Colonic mucosa (tissue), 4 donors: ENCODE data around the gene MYO3A. TPM values are rescaled to one million over a fixed set of nuclear protein-coding genes. Genes with fewer than 3 reads are reported as not detected.
"Not testable (repeated sequence)": the region's sequence is repeated elsewhere in the genome, so short reads cannot be mapped to it uniquely, and the experiment has no call there.

Experiments
- DNase-seq: peaks from one replicate; pipeline ENCODE4 v3.0.0-alpha.2; 2020
- H3K27ac ChIP-seq: fragments of 200-600 bp; one replicate; pipeline ENCODE4 v1.8.0; 2021
- H3K27me3 ChIP-seq: fragments of 200-600 bp; one replicate; pipeline ENCODE4 v1.8.0; 2021
- H3K36me3 ChIP-seq: fragments of 200-600 bp; one replicate; pipeline ENCODE4 v1.8.0; 2021
- H3K4me1 ChIP-seq: fragments of 200-600 bp; one replicate; pipeline ENCODE4 v1.8.0; 2021; ENCODE audit warnings: mild to moderate bottlenecking
- H3K4me3 ChIP-seq: fragments of 200-600 bp; one replicate; pipeline ENCODE4 v1.8.0; 2021
- H3K9ac ChIP-seq, 2 donors: one replicate each; pipeline ENCODE4 v1.7.0; 2013; ENCODE audit warnings: control low read depth in 2 of 2, low read depth in 2 of 2, low read length in 2 of 2
- H3K9me3 ChIP-seq: fragments of 200-600 bp; one replicate; pipeline ENCODE4 v1.8.0; 2021
- intact Hi-C: fragments of 100-400 bp; cut with DNase I; formaldehyde crosslinking; loops from one replicate; pipeline ENCODE4 v1.14.1; 2022
- total RNA-seq, 2 donors: library from RNA; stranded (reverse); fragmentation: NEBNext Ultra II Directional in 1 of 2; extraction: Animal tissue kit (Norgen Biotek cat#: 25700) in 1 of 2; gene quantifications; one replicate each; pipeline ENCODE4 v1.2.1, GENCODE V29; 2021
- TF ChIP-seq, protein P1 (sequence below): fragments of 200-600 bp; IDR thresholded peaks from one replicate; pipeline ENCODE4 v1.8.0; 2022; ENCODE audit warnings: antibody characterized with exemption, mild to moderate bottlenecking
- donor health status: healthy.
- donor health status: DM: no; HTN: no; CAD: no.
- donor health status: DM: no; HTN: no; CAD: no.

The MYO3A gene
- total RNA-seq, 2 donors from 2014 or later: 0.37 to 1.4 TPM

DNA sequence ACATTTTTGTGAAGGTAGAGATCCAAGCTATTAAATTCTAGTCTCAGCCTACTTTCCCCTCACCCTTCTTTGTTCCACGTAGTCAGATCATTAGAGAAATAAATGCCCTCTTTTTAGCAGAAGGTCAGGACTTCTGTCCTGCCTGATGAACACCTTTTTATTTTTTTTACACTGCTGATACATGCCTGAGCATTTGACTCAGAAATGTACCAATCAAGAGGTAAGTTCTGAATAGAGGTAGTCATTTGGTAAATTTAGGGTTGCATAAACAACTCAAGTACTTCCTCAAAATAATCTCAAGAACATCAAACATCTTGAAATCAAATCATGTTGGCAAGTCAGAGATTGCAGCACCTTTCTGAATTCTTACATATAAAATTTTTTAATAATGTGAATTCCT, 133.7 kb downstream of the MYO3A start:
- H3K36me3 ChIP-seq: no peaks in the 10 kb centered on the region
- no peak overlapping the region for H3K9ac ChIP-seq
- DNase-seq: no peak
- no peaks in the 10 kb centered on the region for H3K4me1 ChIP-seq
- TF ChIP-seq, protein P1, sequence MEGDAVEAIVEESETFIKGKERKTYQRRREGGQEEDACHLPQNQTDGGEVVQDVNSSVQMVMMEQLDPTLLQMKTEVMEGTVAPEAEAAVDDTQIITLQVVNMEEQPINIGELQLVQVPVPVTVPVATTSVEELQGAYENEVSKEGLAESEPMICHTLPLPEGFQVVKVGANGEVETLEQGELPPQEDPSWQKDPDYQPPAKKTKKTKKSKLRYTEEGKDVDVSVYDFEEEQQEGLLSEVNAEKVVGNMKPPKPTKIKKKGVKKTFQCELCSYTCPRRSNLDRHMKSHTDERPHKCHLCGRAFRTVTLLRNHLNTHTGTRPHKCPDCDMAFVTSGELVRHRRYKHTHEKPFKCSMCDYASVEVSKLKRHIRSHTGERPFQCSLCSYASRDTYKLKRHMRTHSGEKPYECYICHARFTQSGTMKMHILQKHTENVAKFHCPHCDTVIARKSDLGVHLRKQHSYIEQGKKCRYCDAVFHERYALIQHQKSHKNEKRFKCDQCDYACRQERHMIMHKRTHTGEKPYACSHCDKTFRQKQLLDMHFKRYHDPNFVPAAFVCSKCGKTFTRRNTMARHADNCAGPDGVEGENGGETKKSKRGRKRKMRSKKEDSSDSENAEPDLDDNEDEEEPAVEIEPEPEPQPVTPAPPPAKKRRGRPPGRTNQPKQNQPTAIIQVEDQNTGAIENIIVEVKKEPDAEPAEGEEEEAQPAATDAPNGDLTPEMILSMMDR: no peak
- no peaks in the 10 kb centered on the region for H3K27me3 ChIP-seq
- H3K27ac ChIP-seq: no peak overlapping the region
- no peaks in the 10 kb centered on the region for H3K9me3 ChIP-seq
- intact Hi-C loops: no loop called here
- H3K4me3 ChIP-seq: no peak overlapping the region

DNA sequence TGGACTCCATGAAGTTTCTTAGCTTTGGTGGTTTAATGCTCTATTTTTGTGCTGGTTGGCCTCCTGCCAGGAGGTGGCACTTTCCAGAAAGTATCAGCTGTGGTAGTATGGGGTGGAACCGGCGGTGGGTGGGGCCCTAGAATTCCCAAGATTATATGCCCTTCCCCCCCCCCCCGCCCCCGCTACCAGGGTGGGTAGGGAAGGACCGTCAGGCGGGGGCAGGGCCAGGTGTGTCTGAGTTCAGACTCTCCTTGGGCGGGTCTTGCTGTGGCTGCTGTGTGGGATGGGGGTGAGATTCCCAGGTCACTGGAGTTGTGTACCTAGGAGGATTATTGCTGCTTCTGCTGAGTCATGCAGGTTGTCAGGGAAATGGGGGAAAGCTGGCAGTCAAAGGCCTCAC, 146.9 kb downstream of the MYO3A start:
- H3K4me3 ChIP-seq, H3K4me1 ChIP-seq, H3K27ac ChIP-seq, H3K27me3 ChIP-seq, H3K36me3 ChIP-seq, intact Hi-C loops, H3K9me3 ChIP-seq, H3K9ac ChIP-seq: not testable (repeated sequence)
- DNase-seq: peak; percentile 83

DNA sequence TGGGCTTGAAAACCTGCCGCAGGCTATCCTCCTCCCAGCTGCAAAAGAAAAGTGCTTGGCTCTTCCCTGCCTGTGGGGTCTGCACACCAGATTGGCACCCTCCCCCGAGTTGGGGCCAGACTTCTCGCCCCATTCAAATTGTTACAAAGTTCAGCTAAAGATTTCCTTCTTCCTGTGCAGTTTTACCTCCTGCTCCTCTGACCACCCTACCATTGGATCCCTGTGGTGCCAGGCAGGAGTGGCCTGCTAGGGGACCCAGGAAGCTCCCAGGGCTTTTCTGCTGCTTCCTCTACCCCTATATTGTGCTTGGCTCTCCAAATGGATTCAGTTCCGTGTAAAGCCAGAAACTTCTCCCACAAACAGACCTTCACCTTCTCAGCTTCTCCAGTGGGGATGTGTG, 147.4 kb downstream of the MYO3A start:
- Histone ChIP-seq H3K36me3 (no peaks in the 10 kb centered on the region), H3K4me1 (no peaks in the 10 kb centered on the region), H3K9ac (no peak overlapping the region), H3K27me3 (no peaks in the 10 kb centered on the region), H3K9me3 (no peaks in the 10 kb centered on the region), H3K27ac (peak overlapping the region; percentile 28), H3K4me3 (no peak overlapping the region)
- TF ChIP-seq, protein P1: no peak
- no peak for DNase-seq
- intact Hi-C loops: no loop called here

DNA sequence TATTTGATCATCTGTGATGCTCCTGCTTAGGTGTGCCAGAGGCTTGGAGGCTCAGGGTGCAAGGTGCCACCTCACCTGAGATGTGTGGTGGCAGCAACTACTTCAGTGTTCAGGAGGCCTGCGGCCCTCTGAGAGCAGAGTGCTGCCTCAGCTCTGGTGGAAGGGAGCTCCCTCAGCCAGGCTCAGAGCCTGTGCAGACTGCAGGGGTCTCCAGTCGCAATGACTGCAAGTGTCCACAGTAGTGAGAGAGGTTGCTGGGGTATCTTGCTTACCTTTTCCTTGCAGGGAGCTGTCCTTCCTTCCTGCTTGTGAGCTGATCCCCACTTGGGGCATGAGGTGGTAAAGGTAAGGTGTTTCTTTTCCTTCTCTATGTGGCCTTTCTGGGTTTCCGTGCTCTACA, 151.5 kb downstream of the MYO3A start:
- Histone ChIP-seq H3K9me3 (no peaks in the 10 kb centered on the region), H3K4me3 (no peak overlapping the region), H3K36me3 (no peaks in the 10 kb centered on the region), H3K4me1 (no peaks in the 10 kb centered on the region), H3K27ac (no peak overlapping the region), H3K9ac (no peak overlapping the region), H3K27me3 (no peaks in the 10 kb centered on the region)
- TF ChIP-seq, protein P1: no peak
- intact Hi-C loops: no loop called here
- no peak for DNase-seq

DNA sequence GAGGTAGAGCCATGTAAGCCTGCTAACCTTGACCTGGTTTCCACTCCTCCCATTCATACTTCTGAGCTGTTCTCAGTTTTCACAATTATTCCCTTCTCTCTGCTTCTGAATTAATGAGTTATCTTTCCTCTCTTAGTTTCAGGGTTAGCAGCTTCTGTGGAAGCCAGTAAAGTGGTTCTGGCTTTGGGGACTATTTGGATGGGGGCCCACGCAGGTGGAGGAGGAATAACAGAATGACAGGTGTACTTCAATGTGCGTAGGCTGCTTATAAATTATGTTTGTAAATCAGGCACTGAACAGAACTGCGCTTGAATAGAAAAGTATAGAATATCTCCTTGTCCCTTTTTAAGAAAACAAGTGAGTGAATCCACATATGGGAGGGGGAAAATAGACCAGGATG, 153.6 kb downstream of the MYO3A start:
- DNase-seq: no peak
- intact Hi-C loops: no loop called here
- H3K4me1 ChIP-seq: no peaks in the 10 kb centered on the region
- no peaks in the 10 kb centered on the region for H3K27me3 ChIP-seq
- H3K9ac ChIP-seq: no peak overlapping the region
- no peaks in the 10 kb centered on the region for H3K36me3 ChIP-seq
- no peak overlapping the region for H3K27ac ChIP-seq
- TF ChIP-seq, protein P1: no peak
- H3K4me3 ChIP-seq: no peak overlapping the region
- no peaks in the 10 kb centered on the region for H3K9me3 ChIP-seq

DNA sequence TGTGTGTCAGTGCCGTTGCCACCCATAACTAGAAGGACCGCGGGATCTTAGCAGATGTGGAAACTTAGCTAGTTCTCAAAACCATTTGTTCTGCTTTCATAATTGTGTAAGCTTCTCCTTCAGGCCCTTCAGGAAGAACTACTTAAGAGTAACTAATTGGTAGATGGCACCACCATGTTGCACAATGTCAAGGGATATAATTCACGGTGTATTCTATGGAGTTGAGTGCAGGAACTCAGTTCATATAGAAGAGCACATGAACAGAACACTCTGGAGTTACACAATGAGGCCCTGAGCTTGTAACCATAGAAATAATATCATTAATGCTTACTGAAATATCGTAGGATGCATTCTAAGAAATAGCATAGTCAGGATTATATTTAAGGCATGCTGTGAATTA, 156.0 kb downstream of the MYO3A start:
- no peaks in the 10 kb centered on the region for H3K36me3 ChIP-seq
- H3K4me3 ChIP-seq: no peak overlapping the region
- no peak overlapping the region for H3K27ac ChIP-seq
- no peaks in the 10 kb centered on the region for H3K27me3 ChIP-seq
- TF ChIP-seq, protein P1: no peak
- H3K9me3 ChIP-seq: no peaks in the 10 kb centered on the region
- no peak for DNase-seq
- intact Hi-C loops: no loop called here
- no peak overlapping the region for H3K9ac ChIP-seq
- no peaks in the 10 kb centered on the region for H3K4me1 ChIP-seq
